H1 (cell line): ENCODE data around the gene DAND5. TPM values are rescaled to one million over a fixed set of nuclear protein-coding genes. Genes with fewer than 3 reads are reported as not detected.
A peak's percentile ranks its signal among the peaks of the same experiment; 100 is the strongest.

Experiments used
- CTCF ChIA-PET: fragments of 300-600 bp; sonication (Branson Sonifier 250); formaldehyde crosslinking; loops from one replicate; lab custom pipeline; 2021; ENCODE audit not compliant: partially characterized antibody; lab: Charles Lee
- POLR2A ChIA-PET: fragments of 300-600 bp; sonication (Branson Sonifier 250); formaldehyde crosslinking; loops from one replicate; lab custom pipeline; 2021; ENCODE audit warnings: inconsistent platforms; ENCODE audit not compliant: partially characterized antibody; lab: Charles Lee
- DNase-seq, 2 experiments: peaks; one replicate each; pipeline versions ENCODE4 v3.0.0 to v3.0.0-alpha.2; 2010 to 2022; ENCODE audit warnings: low spot score in 2 of 2, low read depth in 1 of 2, mixed read lengths in 1 of 2
- FAIRE-seq: peaks from 2 replicates; lab custom pipeline; 2011; peaks lifted over from hg19 to GRCh38; lab: Jason Lieb, UNC
- H2AFZ ChIP-seq: 2 replicates; pipeline ENCODE4 v1.8.1; 2012; ENCODE audit warnings: low read length, inconsistent platforms
- H2AK5ac ChIP-seq: 2 replicates; pipeline ENCODE4 v1.6.1; 2013; ENCODE audit warnings: low read depth, low read length
- H2BK120ac ChIP-seq: replicated peaks from 2 replicates; pipeline ENCODE3; 2013; ENCODE audit warnings: low read depth, low read length, inconsistent platforms
- H2BK12ac ChIP-seq: 2 replicates; pipeline ENCODE4 v1.6.1; 2013; ENCODE audit warnings: low read depth, low read length
- H2BK15ac ChIP-seq: 2 replicates; pipeline ENCODE4 v1.6.1; 2013; ENCODE audit warnings: low read length
- H2BK20ac ChIP-seq: 2 replicates; pipeline ENCODE4 v1.6.1; 2013; ENCODE audit warnings: low read length
- H2BK5ac ChIP-seq: 2 replicates; pipeline ENCODE4 v1.6.1; 2013; ENCODE audit warnings: low read depth, low read length
- H3K14ac ChIP-seq: 2 replicates; pipeline ENCODE4 v1.6.1; 2013; ENCODE audit warnings: inconsistent platforms; ENCODE audit not compliant: insufficient read length
- H3K18ac ChIP-seq: 2 replicates; pipeline ENCODE4 v1.6.1; 2013; ENCODE audit warnings: low read length; ENCODE audit errors: extremely low read depth
- H3K23ac ChIP-seq: 2 replicates; pipeline ENCODE4 v1.6.1; 2013; ENCODE audit warnings: inconsistent platforms; ENCODE audit not compliant: insufficient read length
- H3K23me2 ChIP-seq: 2 replicates; pipeline ENCODE4 v1.6.1; 2013; ENCODE audit warnings: low read depth, low read length
- H3K27ac ChIP-seq: 2 replicates; pipeline ENCODE4 v1.6.1; 2011; ENCODE audit warnings: low read depth, low read length, inconsistent platforms
- H3K27me3 ChIP-seq, 4 experiments: replicated peaks in 1 of 4; 1 replicate in 1 of 4; 2 replicates in 3 of 4; pipeline versions ENCODE4 v1.6.1 to v1.8.1; 2011 to 2013; ENCODE audit warnings: low read length in 3 of 4, mild to moderate bottlenecking in 3 of 4, inconsistent platforms in 2 of 4, mixed read lengths in 2 of 4, moderate library complexity in 1 of 4; ENCODE audit not compliant: control insufficient read depth in 3 of 4, insufficient read depth in 3 of 4; ENCODE audit errors: extremely low read depth in 1 of 4
- H3K36me3 ChIP-seq, 4 experiments: 2 replicates each; pipeline versions ENCODE4 v1.6.1 to v1.8.1; 2011 to 2013; ENCODE audit warnings: mild to moderate bottlenecking in 4 of 4, low read length in 3 of 4, moderate library complexity in 2 of 4, control low read depth in 1 of 4, inconsistent platforms in 1 of 4; ENCODE audit not compliant: insufficient read depth in 4 of 4, control insufficient read depth in 2 of 4
- H3K4ac ChIP-seq: replicated peaks from 2 replicates; pipeline ENCODE3; 2013; ENCODE audit warnings: low read length, low read depth, mixed read lengths, inconsistent platforms; ENCODE audit not compliant: insufficient read length
- H3K4me1 ChIP-seq, 4 experiments: replicated peaks in 1 of 4; 1 replicate in 1 of 4; 2 replicates in 3 of 4; pipeline versions ENCODE4 v1.6.1 to v1.8.1; 2011 to 2013; ENCODE audit warnings: low read length in 3 of 4, inconsistent platforms in 2 of 4, mixed read lengths in 1 of 4; ENCODE audit not compliant: insufficient read depth in 4 of 4, control insufficient read depth in 3 of 4
- H3K4me2 ChIP-seq, 2 experiments: 2 replicates each; pipeline versions ENCODE4 v1.6.1 to v1.8.1; 2011 to 2013; ENCODE audit warnings: low read depth in 2 of 2, low read length in 2 of 2, control low read depth in 1 of 2, inconsistent platforms in 1 of 2, mild to moderate bottlenecking in 1 of 2; ENCODE audit not compliant: insufficient read depth in 1 of 2
- H3K4me3 ChIP-seq, 4 experiments: fragments of 200-600, 300-600 bp in 1 of 4; sonication (generic), shearing (Covaris generic), sonication (Bioruptor Twin) in 1 of 4; 2 replicates each; pipeline versions ENCODE4 v1.5.1 to v1.8.1; 2011 to 2016; ENCODE audit warnings: low read length in 4 of 4, low read depth in 3 of 4, control low read depth in 2 of 4, inconsistent platforms in 2 of 4, mild to moderate bottlenecking in 2 of 4, mixed read lengths in 1 of 4, moderate library complexity in 1 of 4; ENCODE audit not compliant: insufficient read depth in 2 of 4; ENCODE audit errors: extremely low read depth in 1 of 4
- H3K56ac ChIP-seq: replicated peaks from 2 replicates; pipeline ENCODE3; 2013; ENCODE audit warnings: low read depth, mild to moderate bottlenecking, mixed read lengths, low read length, inconsistent platforms; ENCODE audit not compliant: insufficient read length
- H3K79me1 ChIP-seq: 2 replicates; pipeline ENCODE4 v1.6.1; 2013; ENCODE audit warnings: low read depth, low read length, control low read depth
- H3K79me2 ChIP-seq, 2 experiments: 2 replicates each; pipeline versions ENCODE4 v1.6.1 to v1.8.1; 2012 to 2013; ENCODE audit warnings: low read length in 2 of 2, mild to moderate bottlenecking in 2 of 2, inconsistent platforms in 1 of 2; ENCODE audit not compliant: insufficient read depth in 2 of 2, control insufficient read depth in 1 of 2
- H3K9ac ChIP-seq, 4 experiments: replicated peaks in 1 of 4; 1 replicate in 1 of 4; 2 replicates in 3 of 4; pipeline versions ENCODE4 v1.6.1 to v1.8.1; 2011 to 2013; ENCODE audit warnings: low read depth in 3 of 4, low read length in 3 of 4, control low read depth in 2 of 4, mild to moderate bottlenecking in 2 of 4, moderate library complexity in 2 of 4, inconsistent platforms in 1 of 4; ENCODE audit errors: extremely low read depth in 1 of 4
- H3K9me3 ChIP-seq, 2 experiments: 2 replicates each; pipeline versions ENCODE4 v1.6.1 to v1.8.1; 2012 to 2013; ENCODE audit warnings: mild to moderate bottlenecking in 2 of 2, moderate library complexity in 2 of 2, control low read depth in 1 of 2, inconsistent platforms in 1 of 2, low read depth in 1 of 2, low read length in 1 of 2, mixed read lengths in 1 of 2; ENCODE audit not compliant: insufficient read depth in 2 of 2
- H4K20me1 ChIP-seq, 2 experiments: replicated peaks in 1 of 2; 2 replicates each; pipeline versions ENCODE3 to v1.8.1; 2011 to 2013; ENCODE audit warnings: inconsistent platforms in 2 of 2, low read length in 2 of 2, mild to moderate bottlenecking in 1 of 2; ENCODE audit not compliant: insufficient read depth in 2 of 2, control insufficient read depth in 1 of 2
- H4K5ac ChIP-seq: 2 replicates; pipeline ENCODE4 v1.6.1; 2013; ENCODE audit warnings: low read length, low read depth, mixed read lengths, inconsistent platforms; ENCODE audit not compliant: insufficient read length
- H4K8ac ChIP-seq: 2 replicates; pipeline ENCODE4 v1.8.0; 2013; ENCODE audit warnings: mild to moderate bottlenecking, moderate library complexity, low read length, inconsistent platforms; ENCODE audit not compliant: insufficient read depth; ENCODE audit errors: extremely low read depth
- H4K91ac ChIP-seq: replicated peaks from 2 replicates; pipeline ENCODE3; 2013; ENCODE audit warnings: low read length, mixed read lengths, inconsistent platforms; ENCODE audit not compliant: insufficient read length
- POLR2A ChIP-seq, 2 experiments: IDR thresholded peaks; 1 replicate in 1 of 2; 2 replicates in 1 of 2; pipeline ENCODE4 v1.6.1; 2011; ENCODE audit warnings: low read depth in 2 of 2, low read length in 2 of 2, mild to moderate bottlenecking in 2 of 2; ENCODE audit errors: control extremely low read depth in 1 of 2
- SIX5 ChIP-seq: IDR thresholded peaks from 2 replicates; pipeline ENCODE4 v1.6.1; 2011; ENCODE audit warnings: mild to moderate bottlenecking, low read depth, low read length
- SP1 ChIP-seq: IDR thresholded peaks from 2 replicates; pipeline ENCODE4 v1.6.1; 2011; ENCODE audit warnings: low read depth, low read length
- WGBS, 2 experiments: shearing (Covaris generic) in 1 of 2; methylation state at CpG; one replicate each; pipeline versions ENCODE4 v1.1.6 to v1.1.7; 2013 to 2015; ENCODE audit warnings: low lambda C conversion rate in 2 of 2, mixed read lengths in 2 of 2, inconsistent platforms in 1 of 2, low coverage in 1 of 2, missing lambda C conversion rate in 1 of 2; ENCODE audit not compliant: insufficient replicate concordance in 2 of 2, insufficient coverage in 1 of 2, insufficient read length in 1 of 2; ENCODE audit errors: extremely low coverage in 1 of 2, missing lambda C conversion rate in 1 of 2; 5-methylcytosine and 5-hydroxymethylcytosine counted together
- polyA plus RNA-seq, 7 experiments: library from polyadenylated mRNA; depleted of rRNA in 3 of 7; stranded (reverse) in 5 of 7; unstranded in 2 of 7; fragments of >200 nt in 5 of 7; fragments of 200-250 nt in 2 of 7; gene quantifications; 1 replicate in 5 of 7; 2 replicates in 1 of 7; 4 replicates in 1 of 7; pipeline versions ENCODE4 v1.2.1 to v1.2.3, GENCODE V29; 2011 to 2013; ENCODE audit warnings: missing spikeins in 2 of 7, mixed read lengths in 2 of 7
- total RNA-seq: library from RNA; stranded (reverse); fragmentation: NEBNext Ultra II Directional; extraction: Animal tissue kit (Norgen Biotek cat#: 25700); gene quantifications from 2 replicates; pipeline ENCODE4 v1.2.1, GENCODE V29; 2021
- TF ChIP-seq, protein P1 (sequence below): IDR thresholded peaks from 2 replicates; pipeline ENCODE4 v1.6.1; 2012; ENCODE audit warnings: low read length, inconsistent platforms

The DAND5 gene
- total and polyA plus RNA-seq, 2 of the 8 experiments (the other 6 are each of a cell fraction or from before 2014, with no cell fraction given), result 0.14 to 0.17 TPM

DNA sequence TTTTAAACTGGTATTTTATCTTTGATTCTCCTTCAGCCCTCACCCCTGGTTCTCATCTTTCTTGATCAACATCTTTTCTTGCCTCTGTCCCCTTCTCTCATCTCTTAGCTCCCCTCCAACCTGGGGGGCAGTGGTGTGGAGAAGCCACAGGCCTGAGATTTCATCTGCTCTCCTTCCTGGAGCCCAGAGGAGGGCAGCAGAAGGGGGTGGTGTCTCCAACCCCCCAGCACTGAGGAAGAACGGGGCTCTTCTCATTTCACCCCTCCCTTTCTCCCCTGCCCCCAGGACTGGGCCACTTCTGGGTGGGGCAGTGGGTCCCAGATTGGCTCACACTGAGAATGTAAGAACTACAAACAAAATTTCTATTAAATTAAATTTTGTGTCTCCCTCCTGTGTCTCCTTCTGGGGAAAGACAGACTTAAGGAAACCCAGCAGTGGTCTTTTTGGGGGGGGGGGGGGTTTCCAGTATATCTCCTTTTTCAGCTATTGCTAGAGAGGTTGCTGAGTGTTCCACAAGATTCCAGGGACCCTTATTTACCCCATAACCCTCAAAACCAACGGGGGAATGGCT is 25.2 kb upstream of the DAND5 start:
- CTCF ChIA-PET, result no interaction called here

More for the DNA sequence above, 25.2 kb upstream of the DAND5 start:
- Histone ChIP-seq H3K18ac (no peak overlapping the region), H4K91ac (no peak overlapping the region), H3K4me2 (no peak overlapping the region), H3K36me3 (peaks cover 28 to 73% (median 53%) of the 10 kb centered on the region in 4 experiments), H3K27me3 (no peaks in the 10 kb centered on the region), H4K20me1 (peaks cover 11 to 12% of the 10 kb centered on the region in 2 experiments), H2BK20ac (no peak overlapping the region), H2BK15ac (no peak overlapping the region), H3K23ac (no peak overlapping the region), H4K5ac (no peak overlapping the region), H2BK5ac (no peak overlapping the region), H3K56ac (no peak overlapping the region), H2BK120ac (no peak overlapping the region), H3K4me3 (no peak overlapping the region), H3K27ac (no peak overlapping the region), H2AFZ (no peak overlapping the region), H2AK5ac (no peak overlapping the region), H3K9ac (no peak overlapping the region), H3K4ac (no peak overlapping the region), H3K4me1 (peaks cover 0 to 13% (median 5%) of the 10 kb centered on the region in 4 experiments; a peak in 4 of 7 replicates), H3K9me3 (no peaks in the 10 kb centered on the region), H3K14ac (no peak overlapping the region), H3K23me2 (peaks cover 2% of the 10 kb centered on the region; the same call in 1 of the 2 replicates), H2BK12ac (no peak overlapping the region), H4K8ac (no peak overlapping the region), H3K79me1 (peaks cover 2% of the 10 kb centered on the region; the same call in 1 of the 2 replicates), H3K79me2 (peaks cover 6 to 37% of the 10 kb centered on the region in 2 experiments)
- POLR2A ChIA-PET, result interaction anchor here (1.0 to 3.4 kb wide), 6 partner anchors 9 to 60 kb away, joined by 3 to 18 read pairs (median 10); partner anchors contain the start of genes FARSA and GCDH
- 100% methylated on average over 1 of the region's 2 CpGs; no CpG with 5 or more reads in 1 of the 2 experiments for WGBS, 2 experiments
- DNase-seq (no peak), FAIRE-seq (no peak)
- TF ChIP-seq POLR2A (IDR thresholded peaks at IDR 0.05; ENCODE audit: control extremely low read depth in 1 of 2, low read depth in 2 of 2, low read length in 2 of 2) (peak in 1 of 2 experiments; percentile 8; a peak in 2 of 3 replicates), SP1 (peak; percentile 13; the same call in 1 of the 2 replicates), SIX5 (0 out of 2 replicates have a peak, but pooled peaks have one; percentile 1)
- TF ChIP-seq, protein P1, sequence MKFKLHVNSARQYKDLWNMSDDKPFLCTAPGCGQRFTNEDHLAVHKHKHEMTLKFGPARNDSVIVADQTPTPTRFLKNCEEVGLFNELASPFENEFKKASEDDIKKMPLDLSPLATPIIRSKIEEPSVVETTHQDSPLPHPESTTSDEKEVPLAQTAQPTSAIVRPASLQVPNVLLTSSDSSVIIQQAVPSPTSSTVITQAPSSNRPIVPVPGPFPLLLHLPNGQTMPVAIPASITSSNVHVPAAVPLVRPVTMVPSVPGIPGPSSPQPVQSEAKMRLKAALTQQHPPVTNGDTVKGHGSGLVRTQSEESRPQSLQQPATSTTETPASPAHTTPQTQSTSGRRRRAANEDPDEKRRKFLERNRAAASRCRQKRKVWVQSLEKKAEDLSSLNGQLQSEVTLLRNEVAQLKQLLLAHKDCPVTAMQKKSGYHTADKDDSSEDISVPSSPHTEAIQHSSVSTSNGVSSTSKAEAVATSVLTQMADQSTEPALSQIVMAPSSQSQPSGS, result no peak
